Eye (tissue), 1 donor: ENCODE measurements around the gene SYVN1.
"Not testable (repeated sequence)": the region's sequence is repeated elsewhere in the genome, so short reads cannot be mapped to it uniquely, and the experiment has no call there.

Source experiments
- DNase-seq: peaks from one replicate; pipeline ENCODE4 v3.0.0-alpha.2; 2015

SYVN1 gene

GRCh38 chr11:65126624-65127274, 7.6 kb downstream of the SYVN1 start:
- no peak for DNase-seq

GRCh38 chr11:65125197-65126056, 8.9 kb downstream of the SYVN1 start:
- DNase-seq = no peak

GRCh38 chr11:65124480-65125196, 9.7 kb downstream of the SYVN1 start:
- no peak for DNase-seq

- peak; percentile 98 for DNase-seq
Observed at GRCh38 chr11:65121865-65122696, 12.2 kb downstream of the SYVN1 start, which contains the start of the genes FAU and MRPL49. FAU (minus strand) TSS chr11:65122134; CDS start chr11:65121813, 321 bp downstream. MRPL49 (plus strand) TSS chr11:65122321; CDS start chr11:65122347, 26 bp downstream.

- peak; percentile 26 for DNase-seq
Observed at GRCh38 chr11:65121447-65121864, 12.9 kb downstream of the SYVN1 start.

GRCh38 chr11:65120831-65121230, 13.5 kb downstream of the SYVN1 start:
- DNase-seq = no peak

- DNase-seq = no peak
Observed at GRCh38 chr11:65119670-65119995, 14.7 kb downstream of the SYVN1 start.

- DNase-seq = not testable (repeated sequence)
Observed at GRCh38 chr11:65118891-65119669, 15.2 kb downstream of the SYVN1 start.

- DNase-seq = no peak
Observed at GRCh38 chr11:65118097-65118837, 16.1 kb downstream of the SYVN1 start.

GRCh38 chr11:65117206-65118096, 16.9 kb downstream of the SYVN1 start, which contains the start of gene ZNHIT2:
ZNHIT2 (minus strand) TSS chr11:65117701; CDS start chr11:65117653, 48 bp downstream.
- DNase-seq = peak; percentile 100

GRCh38 chr11:65116370-65117205, 17.7 kb downstream of the SYVN1 start:
- no peak for DNase-seq

- DNase-seq = no peak
Observed at GRCh38 chr11:65115361-65116082, 18.8 kb downstream of the SYVN1 start.

- DNase-seq = no peak
Observed at GRCh38 chr11:65114538-65115171, 19.7 kb downstream of the SYVN1 start.

- no peak for DNase-seq
Observed at GRCh38 chr11:65113839-65114238, 20.5 kb downstream of the SYVN1 start.

- DNase-seq = no peak
Observed at GRCh38 chr11:65113361-65113756, 21.0 kb downstream of the SYVN1 start.

GRCh38 chr11:65112546-65113360, 21.6 kb downstream of the SYVN1 start:
- DNase-seq = peak; percentile 82
